ENCODE measurements around the gene ZBP1.

GRCh38 chr20:57616143-57616951, 3.9 kb downstream of the ZBP1 start:
- TF ChIP-seq CTCF (IDR thresholded peaks at IDR 0.05) (no peak), POLR2A (IDR thresholded peaks at IDR 0.05) (no peak)
